OCI-LY3 (cell line): ENCODE measurements around the gene GCLM.

ENCODE experiments used
- CTCF ChIP-seq: fragments of 200-600, 300-600 bp; sonication (generic); IDR thresholded peaks from 2 replicates; pipeline ENCODE4 v1.5.1; 2014; ENCODE audit warnings: antibody characterized with exemption, low read length, low read depth
- EZH2phosphoT487 ChIP-seq: fragments of 200-600 bp; shearing (Covaris generic); IDR thresholded peaks from 2 replicates; pipeline ENCODE4 v1.6.1; 2018; ENCODE audit warnings: antibody characterized with exemption, mixed run types, low read depth

- TF ChIP-seq CTCF (no peak), EZH2phosphoT487 (no peak)
Observed at GRCh38 chr1:93907718-93908117, 1.5 kb downstream of the GCLM start.
